ENCODE measurements around the gene KBTBD6. TPM values are rescaled to one million over a fixed set of nuclear protein-coding genes. Genes with fewer than 3 reads are reported as not detected.

Gene KBTBD6
- total RNA-seq, 1 donor from 2014 or later, result 5.3 TPM

GRCh38 chr13:41130356-41130755 lies 2.2 kb downstream of the KBTBD6 start:
- intact Hi-C loops (cut with micrococcal nuclease), result loop anchor here (5.0 kb wide), 1 partner anchor 62 kb away; the partner anchor contains the start of gene KBTBD7
- Histone ChIP-seq H3K36me3 (no peaks in the 10 kb centered on the region), H3K27ac (replicated peaks) (peak overlapping the region; percentile 93), H3K4me3 (peak overlapping the region; percentile 87), H3K9me3 (replicated peaks) (no peaks in the 10 kb centered on the region), H3K27me3 (ENCODE audit: low read depth) (no peaks in the 10 kb centered on the region), H3K4me1 (peaks cover 66% of the 10 kb centered on the region)
- DNase-seq, result no peak
- TF ChIP-seq CTCF (IDR thresholded peaks at IDR 0.05; ENCODE audit: borderline replicate concordance), result no peak

GRCh38 chr13:41127701-41128100 lies 4.9 kb downstream of the KBTBD6 start:
- H3K4me3 ChIP-seq, result no peak overlapping the region
- peaks cover 57% of the 10 kb centered on the region for H3K4me1 ChIP-seq
- intact Hi-C loops (cut with micrococcal nuclease), result no loop called here
- peak overlapping the region; percentile 93 for H3K27ac ChIP-seq (replicated peaks)
- TF ChIP-seq CTCF (IDR thresholded peaks at IDR 0.05; ENCODE audit: borderline replicate concordance), result no peak
- H3K9me3 ChIP-seq (replicated peaks), result no peaks in the 10 kb centered on the region
- no peaks in the 10 kb centered on the region for H3K27me3 ChIP-seq (ENCODE audit: low read depth)
- no peak for DNase-seq
- no peaks in the 10 kb centered on the region for H3K36me3 ChIP-seq

- H3K4me1 ChIP-seq, result peaks cover 10% of the 10 kb centered on the region
- TF ChIP-seq CTCF (IDR thresholded peaks at IDR 0.05; ENCODE audit: borderline replicate concordance), result no peak
- intact Hi-C loops (cut with micrococcal nuclease), result no loop called here
Observed at GRCh38 chr13:41122838-41123237, 9.8 kb downstream of the KBTBD6 start.

GRCh38 chr13:41117869-41118268 lies 14.7 kb downstream of the KBTBD6 start:
- no peak for TF ChIP-seq CTCF (IDR thresholded peaks at IDR 0.05; ENCODE audit: borderline replicate concordance)
- H3K9me3 ChIP-seq (replicated peaks), result peaks cover under 1% of the 10 kb centered on the region
- H3K27ac ChIP-seq (replicated peaks), result no peak overlapping the region
- no peak for DNase-seq
- H3K4me1 ChIP-seq, result no peaks in the 10 kb centered on the region
- intact Hi-C loops (cut with micrococcal nuclease), result no loop called here
- no peaks in the 10 kb centered on the region for H3K36me3 ChIP-seq
- H3K27me3 ChIP-seq (ENCODE audit: low read depth), result no peaks in the 10 kb centered on the region
- H3K4me3 ChIP-seq, result no peak overlapping the region

More at GRCh38 chr13:41122838-41123237, 9.8 kb downstream of the KBTBD6 start:
- Histone ChIP-seq H3K4me3 (no peak overlapping the region), H3K27ac (replicated peaks) (no peak overlapping the region), H3K27me3 (ENCODE audit: low read depth) (no peaks in the 10 kb centered on the region), H3K36me3 (no peaks in the 10 kb centered on the region), H3K9me3 (replicated peaks) (no peaks in the 10 kb centered on the region)
- DNase-seq, result no peak

DNA sequence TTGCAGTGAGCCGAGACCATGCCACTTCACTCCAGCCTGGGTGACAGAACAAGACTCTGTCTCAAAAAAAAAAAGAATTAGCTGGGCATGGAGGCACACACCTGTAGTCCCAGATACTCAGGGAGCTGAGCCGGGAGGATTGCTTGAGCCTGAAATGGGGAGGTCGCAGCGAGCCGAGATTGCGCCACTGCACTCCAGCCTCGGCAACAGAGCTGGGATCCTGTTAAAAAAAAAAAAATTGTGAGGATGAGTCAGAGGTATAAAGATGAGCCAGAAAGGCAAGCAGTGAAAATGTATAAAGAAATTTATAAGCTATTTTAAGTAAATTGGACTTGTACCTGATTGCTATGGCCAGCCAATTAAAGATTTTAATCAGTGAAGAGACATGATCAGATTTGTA lies 21.1 kb downstream of the KBTBD6 start:
- intact Hi-C loops (cut with micrococcal nuclease), result no loop called here
- H3K4me1 ChIP-seq, result no peaks in the 10 kb centered on the region

More for the DNA sequence above, 21.1 kb downstream of the KBTBD6 start:
- Histone ChIP-seq H3K9me3 (replicated peaks) (peaks cover 10% of the 10 kb centered on the region), H3K4me3 (no peak overlapping the region), H3K27me3 (ENCODE audit: low read depth) (no peaks in the 10 kb centered on the region), H3K36me3 (no peaks in the 10 kb centered on the region), H3K27ac (replicated peaks) (no peak overlapping the region)
- no peak for DNase-seq
- no peak for TF ChIP-seq CTCF (IDR thresholded peaks at IDR 0.05; ENCODE audit: borderline replicate concordance)
